ENCODE measurements around the gene ZP1. TPM values are rescaled to one million over a fixed set of nuclear protein-coding genes. Genes with fewer than 3 reads are reported as not detected.

The ZP1 gene
- total RNA-seq, 1 donor from 2014 or later = not detected

DNA sequence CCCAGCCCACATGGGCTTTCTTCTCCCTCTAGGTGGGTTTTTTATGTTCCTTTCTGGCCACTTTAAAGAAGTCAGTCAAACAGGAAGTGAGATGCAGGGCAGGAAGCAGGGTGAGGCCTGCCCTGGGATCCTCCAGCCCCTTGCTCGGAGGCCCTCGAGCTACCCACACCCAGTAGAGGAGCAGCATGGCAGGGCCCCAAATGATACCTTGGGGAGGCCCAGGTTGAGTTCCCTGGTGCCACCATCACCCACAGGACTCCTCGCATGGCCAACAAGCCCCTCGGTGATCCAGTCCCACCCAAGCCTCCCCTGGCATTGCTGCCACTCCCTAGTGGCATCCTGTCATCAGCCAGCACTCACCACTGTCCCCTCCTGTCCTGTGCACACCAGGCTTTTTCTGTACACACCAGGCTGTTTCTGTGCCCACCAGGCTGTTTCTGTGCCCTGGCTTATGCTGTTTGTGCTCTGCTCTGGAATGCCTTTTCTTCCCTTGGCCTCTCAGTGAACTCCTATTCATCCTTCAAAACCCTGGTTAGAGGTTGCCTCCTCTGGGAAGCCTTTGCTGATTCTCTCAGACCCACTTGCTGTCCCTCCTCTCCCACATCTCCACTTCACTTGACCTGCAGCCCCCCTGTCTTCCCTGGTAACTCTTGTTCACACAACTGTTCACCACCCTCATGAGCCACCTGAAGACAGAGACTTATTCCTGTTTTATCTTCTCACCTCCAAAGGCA, 8.4 kb upstream of the ZP1 start:
- H3K4me3 ChIP-seq (ENCODE audit: low read depth, low read length) = no peak overlapping the region
- TF ChIP-seq, protein P1, sequence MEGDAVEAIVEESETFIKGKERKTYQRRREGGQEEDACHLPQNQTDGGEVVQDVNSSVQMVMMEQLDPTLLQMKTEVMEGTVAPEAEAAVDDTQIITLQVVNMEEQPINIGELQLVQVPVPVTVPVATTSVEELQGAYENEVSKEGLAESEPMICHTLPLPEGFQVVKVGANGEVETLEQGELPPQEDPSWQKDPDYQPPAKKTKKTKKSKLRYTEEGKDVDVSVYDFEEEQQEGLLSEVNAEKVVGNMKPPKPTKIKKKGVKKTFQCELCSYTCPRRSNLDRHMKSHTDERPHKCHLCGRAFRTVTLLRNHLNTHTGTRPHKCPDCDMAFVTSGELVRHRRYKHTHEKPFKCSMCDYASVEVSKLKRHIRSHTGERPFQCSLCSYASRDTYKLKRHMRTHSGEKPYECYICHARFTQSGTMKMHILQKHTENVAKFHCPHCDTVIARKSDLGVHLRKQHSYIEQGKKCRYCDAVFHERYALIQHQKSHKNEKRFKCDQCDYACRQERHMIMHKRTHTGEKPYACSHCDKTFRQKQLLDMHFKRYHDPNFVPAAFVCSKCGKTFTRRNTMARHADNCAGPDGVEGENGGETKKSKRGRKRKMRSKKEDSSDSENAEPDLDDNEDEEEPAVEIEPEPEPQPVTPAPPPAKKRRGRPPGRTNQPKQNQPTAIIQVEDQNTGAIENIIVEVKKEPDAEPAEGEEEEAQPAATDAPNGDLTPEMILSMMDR (IDR thresholded peaks at IDR 0.05; ENCODE audit: insufficient read depth, low read length, poor library complexity, severe bottlenecking) = no peak
- peaks cover 4% of the 10 kb centered on the region for H3K27me3 ChIP-seq (ENCODE audit: control insufficient read depth, insufficient read depth, low read length)
- H3K36me3 ChIP-seq (ENCODE audit: control insufficient read depth, insufficient read depth, low read length) = no peaks in the 10 kb centered on the region
- no peak for DNase-seq (ENCODE audit: low read depth)

DNA sequence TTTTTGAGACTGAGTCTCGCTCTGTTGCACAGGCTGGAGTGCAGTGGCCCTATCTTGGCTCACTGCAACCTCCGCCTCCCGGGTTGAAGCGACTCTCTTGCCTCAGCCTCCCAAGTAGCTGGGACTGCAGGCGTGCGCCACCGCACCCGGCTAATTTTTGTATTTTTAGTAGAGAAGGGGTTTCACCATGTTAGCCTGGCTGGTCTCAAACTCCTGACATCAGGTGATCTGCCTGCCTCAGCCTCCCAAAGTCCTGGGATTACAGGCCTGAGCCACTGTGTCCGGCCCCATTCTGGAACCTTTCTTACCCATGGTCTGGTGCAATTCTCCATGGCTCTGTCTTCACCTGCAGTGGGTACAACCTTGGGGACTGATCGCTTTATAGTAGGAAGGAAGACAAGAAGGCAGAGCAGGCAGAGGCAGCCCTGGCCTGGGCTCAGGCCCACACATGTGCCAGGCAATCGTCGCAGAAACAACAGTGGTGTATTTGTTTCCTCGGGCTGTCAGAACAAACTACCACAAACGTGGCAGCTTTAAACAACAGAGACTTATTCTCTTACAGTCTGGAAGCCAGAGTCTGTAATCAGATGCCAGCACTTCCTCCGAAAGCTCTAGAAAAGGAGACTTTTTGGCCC, 7.6 kb upstream of the ZP1 start:
- Histone ChIP-seq H3K27me3 (ENCODE audit: control insufficient read depth, insufficient read depth, low read length) (no peaks in the 10 kb centered on the region), H3K4me3 (ENCODE audit: low read depth, low read length) (no peak overlapping the region), H3K36me3 (ENCODE audit: control insufficient read depth, insufficient read depth, low read length) (no peaks in the 10 kb centered on the region)
- no peak for DNase-seq (ENCODE audit: low read depth)
- TF ChIP-seq, protein P1 (IDR thresholded peaks at IDR 0.05; ENCODE audit: insufficient read depth, low read length, poor library complexity, severe bottlenecking) = no peak

DNA sequence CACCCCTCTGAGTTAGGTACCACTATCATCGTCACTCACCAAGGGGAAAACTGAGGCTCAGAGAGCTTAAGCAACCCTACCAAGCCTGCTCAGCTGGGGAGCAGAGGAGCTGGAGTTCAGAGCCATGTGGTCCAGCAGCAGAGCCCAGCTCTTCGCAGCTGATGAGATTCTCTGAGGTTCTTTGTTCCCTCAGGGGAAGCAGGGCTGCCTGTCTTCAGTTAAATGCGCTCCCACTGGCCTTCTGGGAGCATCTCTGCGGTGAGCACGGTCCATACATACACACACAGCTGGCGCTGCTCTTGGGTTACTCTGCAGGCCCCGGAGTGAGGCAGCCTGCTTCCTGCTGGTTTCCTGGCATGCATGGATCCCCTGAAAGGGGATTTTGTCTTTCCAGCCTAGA, 6.4 kb upstream of the ZP1 start:
- DNase-seq (ENCODE audit: low read depth) = no peak
- Histone ChIP-seq H3K4me3 (ENCODE audit: low read depth, low read length) (no peak overlapping the region), H3K27me3 (ENCODE audit: control insufficient read depth, insufficient read depth, low read length) (no peaks in the 10 kb centered on the region), H3K36me3 (ENCODE audit: control insufficient read depth, insufficient read depth, low read length) (no peaks in the 10 kb centered on the region)
- TF ChIP-seq, protein P1 (IDR thresholded peaks at IDR 0.05; ENCODE audit: insufficient read depth, low read length, poor library complexity, severe bottlenecking) = no peak

DNA sequence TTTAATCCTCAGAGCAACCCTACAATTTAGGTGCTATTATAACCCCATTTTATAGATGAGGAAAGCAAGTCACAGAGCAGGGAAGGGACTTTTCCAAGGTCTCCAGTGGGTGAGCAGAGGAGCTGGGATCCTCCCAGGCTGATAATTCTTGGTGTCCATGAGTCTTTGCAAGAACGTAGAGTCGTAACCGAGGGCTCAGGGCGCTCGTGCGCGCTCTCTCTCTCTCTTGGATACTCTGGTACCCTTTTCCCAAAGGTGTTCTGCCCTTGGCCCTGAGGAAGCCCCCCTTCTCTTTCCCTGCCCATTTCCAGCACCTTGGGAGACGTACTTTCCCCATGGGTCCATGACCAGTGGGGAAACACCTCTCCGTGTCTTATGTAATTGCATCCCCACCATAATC, 5.2 kb upstream of the ZP1 start:
- no peak for DNase-seq (ENCODE audit: low read depth)
- TF ChIP-seq, protein P1 (IDR thresholded peaks at IDR 0.05; ENCODE audit: insufficient read depth, low read length, poor library complexity, severe bottlenecking) = no peak
- Histone ChIP-seq H3K36me3 (ENCODE audit: control insufficient read depth, insufficient read depth, low read length) (no peaks in the 10 kb centered on the region), H3K27me3 (ENCODE audit: control insufficient read depth, insufficient read depth, low read length) (no peaks in the 10 kb centered on the region), H3K4me3 (ENCODE audit: low read depth, low read length) (no peak overlapping the region)

DNA sequence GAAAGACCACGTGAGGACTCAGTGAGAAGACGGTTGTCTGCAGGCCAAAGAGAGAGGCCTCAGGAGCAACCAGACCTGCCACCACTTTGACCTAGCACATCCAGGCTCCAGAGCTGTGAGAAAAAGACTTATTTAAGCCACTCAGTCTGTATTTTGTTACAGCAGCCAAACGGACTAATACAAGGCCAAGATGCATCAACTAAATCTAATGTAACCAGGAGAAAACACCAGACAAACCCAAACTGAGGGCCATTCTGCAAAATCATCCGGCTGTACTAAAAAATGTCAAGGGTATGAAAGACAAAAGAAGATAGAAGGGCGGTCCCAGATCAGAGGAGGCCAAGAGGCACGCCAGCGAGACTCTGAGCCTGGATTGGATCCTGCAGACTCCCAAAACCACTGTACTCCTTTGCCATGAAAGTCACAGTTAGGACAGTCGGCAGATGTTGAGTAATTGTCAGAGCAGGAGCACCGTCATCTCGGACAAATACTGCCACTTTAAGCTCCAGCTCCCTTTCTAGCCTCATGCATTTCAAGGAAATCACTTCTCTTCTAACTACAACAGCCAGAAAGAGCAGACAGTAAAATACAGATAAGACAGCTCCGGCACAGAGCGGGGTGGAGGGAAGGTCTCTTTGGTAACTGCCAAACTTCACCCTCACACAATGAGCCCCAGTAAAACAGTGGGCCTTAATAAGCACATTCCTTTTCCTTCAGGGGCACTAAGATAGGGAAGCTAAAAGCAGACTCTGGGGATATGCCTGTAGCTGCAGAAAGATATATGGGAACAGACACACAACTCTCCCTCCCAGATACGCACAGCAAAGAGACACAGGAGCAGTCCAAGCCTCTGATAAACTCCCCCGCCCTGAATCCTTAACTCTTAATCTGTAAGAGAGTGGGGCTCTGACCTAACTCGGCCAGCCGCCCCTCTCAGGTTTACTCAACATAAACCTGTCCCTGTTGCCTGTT, 3.5 kb upstream of the ZP1 start:
- no peak for DNase-seq (ENCODE audit: low read depth)
- TF ChIP-seq, protein P1 (IDR thresholded peaks at IDR 0.05; ENCODE audit: insufficient read depth, low read length, poor library complexity, severe bottlenecking) = no peak
- no peaks in the 10 kb centered on the region for H3K27me3 ChIP-seq (ENCODE audit: control insufficient read depth, insufficient read depth, low read length)
- H3K36me3 ChIP-seq (ENCODE audit: control insufficient read depth, insufficient read depth, low read length) = no peaks in the 10 kb centered on the region
- no peak overlapping the region for H3K4me3 ChIP-seq (ENCODE audit: low read depth, low read length)
